ENCODE data around the gene MRPL48.

MRPL48 gene

GRCh38 chr11:73797457-73797856 is 9.8 kb downstream of the MRPL48 start:
- H3K9me3 ChIP-seq (ENCODE audit: control insufficient read depth in 2 of 2, low read length in 2 of 2), result no peaks in the 10 kb centered on the region
- no peaks in the 10 kb centered on the region for H3K27me3 ChIP-seq (ENCODE audit: control insufficient read depth in 1 of 2, insufficient read depth in 2 of 2, low read length in 2 of 2)
- H3K4me1 ChIP-seq (ENCODE audit: control insufficient read depth, insufficient read depth, low read length), result no peaks in the 10 kb centered on the region
- peaks cover 0 to 2% of the 10 kb centered on the region in 2 donors for H3K36me3 ChIP-seq (ENCODE audit: control insufficient read depth in 2 of 2, insufficient read depth in 2 of 2, low read length in 2 of 2)
- no peak overlapping the region for H3K4me3 ChIP-seq (ENCODE audit: low read length in 2 of 2)
- H3K9ac ChIP-seq (ENCODE audit: low read length in 2 of 2), result no peak overlapping the region
- no peak overlapping the region for H3K27ac ChIP-seq (ENCODE audit: low read length)

- Histone ChIP-seq H3K4me3 (ENCODE audit: low read length in 2 of 2) (no peak overlapping the region), H3K9me3 (ENCODE audit: control insufficient read depth in 2 of 2, low read length in 2 of 2) (no peaks in the 10 kb centered on the region), H3K4me1 (ENCODE audit: control insufficient read depth, insufficient read depth, low read length) (no peaks in the 10 kb centered on the region), H3K9ac (ENCODE audit: low read length in 2 of 2) (no peak overlapping the region), H3K27ac (ENCODE audit: low read length) (no peak overlapping the region), H3K36me3 (ENCODE audit: control insufficient read depth in 2 of 2, insufficient read depth in 2 of 2, low read length in 2 of 2) (peaks cover 0 to 2% of the 10 kb centered on the region in 2 donors), H3K27me3 (ENCODE audit: control insufficient read depth in 1 of 2, insufficient read depth in 2 of 2, low read length in 2 of 2) (no peaks in the 10 kb centered on the region)
Measured at GRCh38 chr11:73800276-73800806, 12.7 kb downstream of the MRPL48 start.

- H3K9me3 ChIP-seq (ENCODE audit: control insufficient read depth in 2 of 2, low read length in 2 of 2), result no peaks in the 10 kb centered on the region
- H3K9ac ChIP-seq (ENCODE audit: low read length in 2 of 2), result no peak overlapping the region
- no peak overlapping the region for H3K4me3 ChIP-seq (ENCODE audit: low read length in 2 of 2)
- H3K36me3 ChIP-seq (ENCODE audit: control insufficient read depth in 2 of 2, insufficient read depth in 2 of 2, low read length in 2 of 2), result peaks cover 0 to 2% of the 10 kb centered on the region in 2 donors
- H3K27ac ChIP-seq (ENCODE audit: low read length), result no peak overlapping the region
- H3K4me1 ChIP-seq (ENCODE audit: control insufficient read depth, insufficient read depth, low read length), result no peaks in the 10 kb centered on the region
- no peaks in the 10 kb centered on the region for H3K27me3 ChIP-seq (ENCODE audit: control insufficient read depth in 1 of 2, insufficient read depth in 2 of 2, low read length in 2 of 2)
Measured at GRCh38 chr11:73801136-73801535, 13.5 kb downstream of the MRPL48 start.

GRCh38 chr11:73804712-73805111 is 17.0 kb downstream of the MRPL48 start:
- Histone ChIP-seq H3K9ac (ENCODE audit: low read length in 2 of 2) (no peak overlapping the region), H3K4me1 (ENCODE audit: control insufficient read depth, insufficient read depth, low read length) (no peaks in the 10 kb centered on the region), H3K36me3 (ENCODE audit: control insufficient read depth in 2 of 2, insufficient read depth in 2 of 2, low read length in 2 of 2) (peaks cover 0 to 2% of the 10 kb centered on the region in 2 donors), H3K9me3 (ENCODE audit: control insufficient read depth in 2 of 2, low read length in 2 of 2) (no peaks in the 10 kb centered on the region), H3K27me3 (ENCODE audit: control insufficient read depth in 1 of 2, insufficient read depth in 2 of 2, low read length in 2 of 2) (no peaks in the 10 kb centered on the region), H3K27ac (ENCODE audit: low read length) (no peak overlapping the region), H3K4me3 (ENCODE audit: low read length in 2 of 2) (no peak overlapping the region)

GRCh38 chr11:73808052-73808451 is 20.4 kb downstream of the MRPL48 start:
- Histone ChIP-seq H3K4me3 (ENCODE audit: low read length in 2 of 2) (no peak overlapping the region), H3K36me3 (ENCODE audit: control insufficient read depth in 2 of 2, insufficient read depth in 2 of 2, low read length in 2 of 2) (peaks cover 0 to 2% of the 10 kb centered on the region in 2 donors), H3K4me1 (ENCODE audit: control insufficient read depth, insufficient read depth, low read length) (no peaks in the 10 kb centered on the region), H3K27me3 (ENCODE audit: control insufficient read depth in 1 of 2, insufficient read depth in 2 of 2, low read length in 2 of 2) (no peaks in the 10 kb centered on the region), H3K9ac (ENCODE audit: low read length in 2 of 2) (no peak overlapping the region), H3K27ac (ENCODE audit: low read length) (no peak overlapping the region), H3K9me3 (ENCODE audit: control insufficient read depth in 2 of 2, low read length in 2 of 2) (no peaks in the 10 kb centered on the region)

GRCh38 chr11:73810637-73811036 is 23.0 kb downstream of the MRPL48 start:
- Histone ChIP-seq H3K9ac (ENCODE audit: low read length in 2 of 2) (no peak overlapping the region), H3K4me1 (ENCODE audit: control insufficient read depth, insufficient read depth, low read length) (no peaks in the 10 kb centered on the region), H3K4me3 (ENCODE audit: low read length in 2 of 2) (no peak overlapping the region)

GRCh38 chr11:73812234-73812633 is 24.6 kb downstream of the MRPL48 start:
- peaks cover 0 to 2% of the 10 kb centered on the region in 2 donors for H3K36me3 ChIP-seq (ENCODE audit: control insufficient read depth in 2 of 2, insufficient read depth in 2 of 2, low read length in 2 of 2)
- H3K27me3 ChIP-seq (ENCODE audit: control insufficient read depth in 1 of 2, insufficient read depth in 2 of 2, low read length in 2 of 2), result no peaks in the 10 kb centered on the region
- no peak overlapping the region for H3K9ac ChIP-seq (ENCODE audit: low read length in 2 of 2)
- no peaks in the 10 kb centered on the region for H3K4me1 ChIP-seq (ENCODE audit: control insufficient read depth, insufficient read depth, low read length)
- H3K4me3 ChIP-seq (ENCODE audit: low read length in 2 of 2), result no peak overlapping the region
- no peaks in the 10 kb centered on the region for H3K9me3 ChIP-seq (ENCODE audit: control insufficient read depth in 2 of 2, low read length in 2 of 2)
- H3K27ac ChIP-seq (ENCODE audit: low read length), result no peak overlapping the region

More at GRCh38 chr11:73810637-73811036, 23.0 kb downstream of the MRPL48 start:
- H3K27me3 ChIP-seq (ENCODE audit: control insufficient read depth in 1 of 2, insufficient read depth in 2 of 2, low read length in 2 of 2), result no peaks in the 10 kb centered on the region
- peaks cover 0 to 2% of the 10 kb centered on the region in 2 donors for H3K36me3 ChIP-seq (ENCODE audit: control insufficient read depth in 2 of 2, insufficient read depth in 2 of 2, low read length in 2 of 2)
- no peaks in the 10 kb centered on the region for H3K9me3 ChIP-seq (ENCODE audit: control insufficient read depth in 2 of 2, low read length in 2 of 2)
- H3K27ac ChIP-seq (ENCODE audit: low read length), result no peak overlapping the region

- no peaks in the 10 kb centered on the region for H3K36me3 ChIP-seq (ENCODE audit: control insufficient read depth in 2 of 2, insufficient read depth in 2 of 2, low read length in 2 of 2)
- H3K4me3 ChIP-seq (ENCODE audit: low read length in 2 of 2), result no peak overlapping the region
- no peaks in the 10 kb centered on the region for H3K4me1 ChIP-seq (ENCODE audit: control insufficient read depth, insufficient read depth, low read length)
- no peak overlapping the region for H3K9ac ChIP-seq (ENCODE audit: low read length in 2 of 2)
- no peaks in the 10 kb centered on the region for H3K9me3 ChIP-seq (ENCODE audit: control insufficient read depth in 2 of 2, low read length in 2 of 2)
- no peaks in the 10 kb centered on the region for H3K27me3 ChIP-seq (ENCODE audit: control insufficient read depth in 1 of 2, insufficient read depth in 2 of 2, low read length in 2 of 2)
- H3K27ac ChIP-seq (ENCODE audit: low read length), result no peak overlapping the region
Measured at GRCh38 chr11:73814812-73815211, 27.1 kb downstream of the MRPL48 start.

GRCh38 chr11:73818846-73819245 is 31.2 kb downstream of the MRPL48 start:
- no peak overlapping the region for H3K9ac ChIP-seq (ENCODE audit: low read length in 2 of 2)
- no peak overlapping the region for H3K27ac ChIP-seq (ENCODE audit: low read length)
- H3K27me3 ChIP-seq (ENCODE audit: control insufficient read depth in 1 of 2, insufficient read depth in 2 of 2, low read length in 2 of 2), result no peaks in the 10 kb centered on the region
- H3K4me3 ChIP-seq (ENCODE audit: low read length in 2 of 2), result no peak overlapping the region
- no peaks in the 10 kb centered on the region for H3K9me3 ChIP-seq (ENCODE audit: control insufficient read depth in 2 of 2, low read length in 2 of 2)
- peaks cover 3% of the 10 kb centered on the region in 2 donors for H3K36me3 ChIP-seq (ENCODE audit: control insufficient read depth in 2 of 2, insufficient read depth in 2 of 2, low read length in 2 of 2)
- no peaks in the 10 kb centered on the region for H3K4me1 ChIP-seq (ENCODE audit: control insufficient read depth, insufficient read depth, low read length)

- Histone ChIP-seq H3K27me3 (ENCODE audit: control insufficient read depth in 1 of 2, insufficient read depth in 2 of 2, low read length in 2 of 2) (no peaks in the 10 kb centered on the region), H3K9ac (ENCODE audit: low read length in 2 of 2) (no peak overlapping the region), H3K9me3 (ENCODE audit: control insufficient read depth in 2 of 2, low read length in 2 of 2) (no peaks in the 10 kb centered on the region), H3K4me1 (ENCODE audit: control insufficient read depth, insufficient read depth, low read length) (no peaks in the 10 kb centered on the region), H3K27ac (ENCODE audit: low read length) (no peak overlapping the region), H3K4me3 (ENCODE audit: low read length in 2 of 2) (no peak overlapping the region), H3K36me3 (ENCODE audit: control insufficient read depth in 2 of 2, insufficient read depth in 2 of 2, low read length in 2 of 2) (peaks cover 6 to 16% of the 10 kb centered on the region in 2 donors)
Measured at GRCh38 chr11:73830261-73830660, 42.6 kb downstream of the MRPL48 start.

GRCh38 chr11:73833067-73833466 is 45.4 kb downstream of the MRPL48 start:
- no peaks in the 10 kb centered on the region for H3K9me3 ChIP-seq (ENCODE audit: control insufficient read depth in 2 of 2, low read length in 2 of 2)
- no peaks in the 10 kb centered on the region for H3K4me1 ChIP-seq (ENCODE audit: control insufficient read depth, insufficient read depth, low read length)
- no peak overlapping the region for H3K4me3 ChIP-seq (ENCODE audit: low read length in 2 of 2)
- H3K9ac ChIP-seq (ENCODE audit: low read length in 2 of 2), result no peak overlapping the region
- H3K27ac ChIP-seq (ENCODE audit: low read length), result no peak overlapping the region
- H3K36me3 ChIP-seq (ENCODE audit: control insufficient read depth in 2 of 2, insufficient read depth in 2 of 2, low read length in 2 of 2), result peaks cover 6 to 12% of the 10 kb centered on the region in 2 donors
- H3K27me3 ChIP-seq (ENCODE audit: control insufficient read depth in 1 of 2, insufficient read depth in 2 of 2, low read length in 2 of 2), result no peaks in the 10 kb centered on the region
